NCI-H774 (cell line): ENCODE data around the gene CES2.
"Not testable (repeated sequence)": the region's sequence is repeated elsewhere in the genome, so short reads cannot be mapped to it uniquely, and the experiment has no call there.

Experiments
- DNase-seq: peaks from one replicate; lab custom pipeline; 2025; lab: John Stamatoyannopoulos, UW

The CES2 gene

DNA sequence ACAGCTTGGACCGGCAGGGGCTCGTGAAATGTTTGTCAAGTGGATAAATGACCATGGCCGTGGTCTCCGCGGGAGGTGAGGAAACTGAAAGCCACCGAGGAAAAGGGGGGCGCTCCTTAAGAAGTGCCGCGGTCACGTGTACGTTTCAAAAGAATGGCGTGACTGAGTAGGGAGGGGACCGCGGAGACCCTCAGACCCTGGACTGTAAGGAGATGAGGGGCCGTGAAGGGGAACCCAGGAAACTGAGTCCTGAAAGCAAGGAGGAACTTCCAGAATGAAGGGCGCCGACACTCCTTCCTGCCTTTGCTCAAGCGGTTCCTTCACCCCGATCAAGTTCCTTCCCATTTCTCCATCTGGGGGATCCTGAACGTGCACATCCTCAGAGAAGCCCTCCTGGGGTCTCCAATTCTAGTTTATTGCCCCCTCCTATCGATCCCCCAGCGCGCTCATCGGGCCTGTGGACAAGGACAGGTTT, 440 bp upstream of the CES2 start:
- not testable (repeated sequence) for DNase-seq

DNA sequence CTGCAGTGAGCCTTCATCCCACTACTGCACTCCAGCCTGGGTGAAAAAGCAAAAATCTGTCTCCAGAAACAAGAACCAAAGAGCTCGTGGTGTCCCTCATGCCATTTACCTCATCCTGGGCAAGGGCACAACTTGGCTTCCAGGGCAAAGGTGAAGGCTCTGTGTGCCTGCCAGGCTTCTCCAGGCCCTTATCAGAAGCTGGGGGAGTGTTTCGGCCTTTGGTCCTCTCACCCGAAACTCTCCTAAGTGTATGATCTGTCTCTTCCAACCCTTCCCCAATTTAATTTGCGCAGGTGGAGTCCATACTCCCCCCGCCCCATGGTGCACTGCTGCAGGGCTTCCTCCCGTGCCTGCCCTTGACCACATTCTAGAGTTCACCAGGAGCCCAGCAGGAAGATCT, 1.1 kb downstream of the CES2 start:
- no peak for DNase-seq

DNA sequence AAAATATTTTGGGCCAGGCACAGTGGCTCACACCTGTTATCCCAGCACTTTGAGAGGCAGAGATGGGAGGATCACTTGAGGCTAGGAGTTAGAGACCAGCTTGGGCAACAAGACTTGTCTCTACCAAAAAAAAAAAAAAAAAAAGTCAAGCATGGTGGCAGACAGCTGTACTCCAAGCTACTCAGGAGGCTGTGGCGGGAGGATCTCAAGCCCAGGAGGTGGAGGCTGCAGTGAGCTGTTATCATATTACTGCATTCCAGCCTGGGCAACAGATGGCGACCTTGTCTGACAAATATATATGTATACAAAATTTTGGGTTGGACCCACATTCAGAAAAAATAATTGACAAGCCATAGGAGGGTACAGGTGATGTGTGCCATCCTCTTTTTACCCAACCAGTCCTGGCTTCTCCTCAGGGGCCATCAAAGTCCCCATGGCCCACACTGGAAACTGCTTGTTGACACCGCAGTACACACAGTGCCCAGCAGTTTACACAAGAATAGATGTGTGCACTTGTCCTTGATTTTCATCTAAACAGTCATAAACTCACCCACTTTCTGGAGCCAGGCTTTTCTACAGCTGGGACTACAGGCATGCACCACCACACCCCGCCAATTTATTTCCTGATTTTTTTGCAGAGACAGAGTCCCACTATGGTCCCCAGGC, 1.7 kb downstream of the CES2 start:
- no peak for DNase-seq

DNA sequence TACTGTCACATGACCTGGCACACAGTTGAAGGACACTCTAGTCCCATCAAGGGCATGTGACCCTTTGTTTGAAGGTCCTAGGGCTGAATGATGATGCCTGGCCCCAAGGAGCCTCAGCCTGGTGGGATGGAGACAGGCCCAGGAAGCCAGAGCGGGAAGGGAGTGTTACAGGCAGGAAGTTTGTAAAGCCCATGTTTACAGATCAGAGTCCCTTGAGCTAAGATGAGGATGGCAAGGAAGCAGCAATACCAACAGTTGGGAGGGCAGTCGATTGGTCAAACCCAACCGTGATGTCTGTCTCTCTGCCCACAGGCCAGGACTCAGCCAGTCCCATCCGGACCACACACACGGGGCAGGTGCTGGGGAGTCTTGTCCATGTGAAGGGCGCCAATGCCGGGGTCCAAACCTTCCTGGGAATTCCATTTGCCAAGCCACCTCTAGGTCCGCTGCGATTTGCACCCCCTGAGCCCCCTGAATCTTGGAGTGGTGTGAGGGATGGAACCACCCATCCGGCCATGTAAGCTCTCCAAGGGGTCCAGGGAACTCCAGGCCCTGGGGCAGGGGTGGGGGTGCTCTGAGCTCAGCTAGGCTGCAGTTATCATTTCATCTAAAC, 2.5 kb downstream of the CES2 start:
- no peak for DNase-seq

DNA sequence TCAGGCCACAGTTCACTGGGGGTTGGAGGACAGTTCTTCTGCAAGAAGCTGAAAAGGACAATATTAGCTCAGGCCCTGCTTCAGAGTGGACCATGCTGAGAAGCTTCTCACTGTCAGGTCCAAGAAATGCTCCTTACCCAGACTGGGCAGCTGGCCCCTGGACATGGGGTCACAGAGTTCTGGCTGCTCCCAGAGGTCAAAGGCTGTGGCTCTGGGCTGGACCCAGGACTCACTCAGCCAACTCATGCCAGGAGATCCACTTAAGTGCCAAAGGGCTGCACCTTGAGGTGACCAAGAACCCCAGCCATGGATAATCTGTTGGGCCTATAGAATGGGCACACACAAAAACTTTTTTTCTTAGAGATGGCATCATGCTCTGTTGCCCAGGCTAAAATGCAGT, 4.0 kb downstream of the CES2 start:
- DNase-seq = no peak

DNA sequence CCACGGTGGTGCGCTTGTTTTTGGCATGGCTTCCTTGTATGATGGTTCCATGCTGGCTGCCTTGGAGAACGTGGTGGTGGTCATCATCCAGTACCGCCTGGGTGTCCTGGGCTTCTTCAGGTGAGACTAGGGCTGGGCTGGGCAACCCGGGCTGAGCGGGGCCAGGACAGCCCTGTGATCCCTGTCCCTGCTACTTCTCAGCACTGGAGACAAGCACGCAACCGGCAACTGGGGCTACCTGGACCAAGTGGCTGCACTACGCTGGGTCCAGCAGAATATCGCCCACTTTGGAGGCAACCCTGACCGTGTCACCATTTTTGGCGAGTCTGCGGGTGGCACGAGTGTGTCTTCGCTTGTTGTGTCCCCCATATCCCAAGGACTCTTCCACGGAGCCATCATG, 4.9 kb downstream of the CES2 start:
- DNase-seq = no peak

DNA sequence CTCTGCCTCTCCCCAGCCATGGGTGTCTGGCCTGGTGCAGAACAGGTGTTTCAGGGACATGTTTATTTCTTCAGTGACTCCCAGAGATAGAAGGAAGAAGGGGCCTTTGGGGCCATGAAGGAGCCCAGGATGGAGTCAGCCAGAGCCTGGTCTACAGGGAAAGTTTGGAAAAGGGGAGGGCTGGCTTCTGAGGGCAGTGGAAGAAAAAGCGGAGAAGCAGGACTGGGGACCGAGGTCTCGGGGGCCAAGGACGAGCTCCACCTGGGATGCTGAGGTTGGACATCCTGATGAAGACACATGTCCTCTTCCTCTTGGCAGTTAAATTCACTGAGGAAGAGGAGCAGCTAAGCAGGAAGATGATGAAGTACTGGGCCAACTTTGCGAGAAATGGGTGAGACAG, 7.7 kb downstream of the CES2 start:
- DNase-seq = no peak

DNA sequence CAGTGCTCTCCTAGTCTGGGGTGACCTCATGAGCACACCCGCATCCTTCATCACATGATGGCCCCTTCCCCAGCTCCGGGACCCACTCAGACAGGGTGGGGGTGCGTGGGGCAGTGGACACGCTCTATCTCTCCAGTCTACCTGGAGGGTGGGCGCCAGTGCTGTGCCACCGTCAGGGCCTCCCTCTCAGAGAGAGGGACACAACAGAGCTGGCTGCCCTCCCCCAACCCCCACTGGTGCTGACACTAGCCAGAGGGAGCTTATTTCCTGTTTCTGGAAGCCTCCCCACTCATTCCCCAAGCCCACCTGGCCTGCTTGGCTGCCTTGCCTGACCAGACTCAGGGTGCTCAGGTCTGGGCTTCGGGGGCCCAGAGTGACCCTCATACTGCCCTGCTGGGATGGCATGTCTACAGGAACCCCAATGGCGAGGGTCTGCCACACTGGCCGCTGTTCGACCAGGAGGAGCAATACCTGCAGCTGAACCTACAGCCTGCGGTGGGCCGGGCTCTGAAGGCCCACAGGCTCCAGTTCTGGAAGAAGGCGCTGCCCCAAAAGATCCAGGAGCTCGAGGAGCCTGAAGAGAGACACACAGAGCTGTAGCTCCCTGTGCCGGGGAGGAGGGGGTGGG, 8.2 kb downstream of the CES2 start:
- DNase-seq = no peak

DNA sequence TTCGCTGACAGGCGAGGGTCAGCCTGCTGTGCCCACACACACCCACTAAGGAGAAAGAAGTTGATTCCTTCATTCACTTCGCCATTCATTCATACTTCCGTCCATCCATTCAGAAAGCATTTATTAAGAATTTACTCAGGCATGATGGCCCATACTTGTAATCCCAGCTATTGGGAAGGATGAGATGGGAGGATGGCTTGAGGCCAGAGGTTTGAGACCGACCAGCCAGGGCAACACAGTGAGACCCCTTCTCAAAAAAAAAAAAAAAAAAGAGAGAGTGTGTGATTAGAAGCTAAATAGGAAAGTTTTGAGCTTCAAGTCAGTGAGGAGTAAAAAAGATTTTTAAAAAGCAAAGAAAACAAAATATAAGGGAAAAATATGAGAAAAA, 8.7 kb downstream of the CES2 start:
- DNase-seq = no peak

DNA sequence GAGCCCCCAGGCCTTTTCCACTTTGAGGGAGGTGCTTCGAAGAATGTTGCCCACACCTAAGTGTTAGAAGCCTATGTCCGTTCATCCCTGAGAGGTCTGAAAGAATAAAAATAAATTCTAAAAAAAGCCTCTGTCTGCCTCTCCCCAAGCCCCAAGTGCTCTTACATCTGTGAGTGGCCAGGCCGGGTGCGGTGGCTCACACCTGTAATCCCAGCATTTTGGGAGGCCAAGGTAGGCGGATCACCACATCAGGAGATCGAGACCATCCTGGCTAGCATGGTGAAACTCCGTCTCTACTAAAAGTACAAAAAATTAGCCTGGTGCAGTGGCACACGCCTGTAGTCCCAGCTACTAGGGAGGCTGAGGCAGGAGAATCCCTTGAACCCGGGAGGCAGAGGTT, 9.7 kb downstream of the CES2 start:
- DNase-seq = not testable (repeated sequence)

DNA sequence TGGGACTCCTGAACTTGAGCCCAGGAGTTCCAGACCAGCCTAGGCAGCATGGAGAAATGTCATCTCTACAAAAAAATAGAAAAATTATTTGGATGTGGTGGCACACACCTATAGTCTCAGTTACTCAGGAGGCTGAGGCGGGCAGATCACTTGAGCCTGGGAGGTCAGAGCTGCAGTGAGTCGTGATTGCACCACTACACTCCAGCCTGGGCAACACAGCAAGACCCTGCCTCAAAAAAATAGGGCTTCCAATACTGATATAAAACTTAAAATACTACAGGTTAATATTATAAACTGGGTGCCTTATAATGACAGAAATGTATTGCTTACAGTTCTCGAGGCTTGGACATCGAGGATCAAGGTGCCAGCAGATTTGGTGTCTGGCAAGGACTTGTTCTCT, 10.6 kb downstream of the CES2 start:
- DNase-seq = no peak

DNA sequence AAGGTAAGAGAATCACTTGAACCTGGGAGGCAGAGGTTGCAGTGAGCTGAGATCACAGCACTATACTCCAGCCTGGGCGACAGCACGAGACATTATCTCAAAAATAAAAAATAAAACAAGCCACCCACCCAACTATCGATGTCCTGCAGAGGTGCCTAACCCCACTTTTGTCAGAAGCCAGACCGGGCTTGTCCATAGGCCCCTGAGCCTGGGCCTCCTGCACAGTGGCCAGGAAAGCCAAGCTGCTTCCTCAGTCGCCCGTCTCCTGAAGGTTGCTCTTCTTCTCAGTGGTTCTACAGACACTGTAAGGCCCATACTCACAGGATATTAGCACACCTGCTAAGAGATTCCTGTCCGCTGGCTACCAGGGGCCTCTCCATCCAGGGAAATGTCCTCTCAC, 11.2 kb downstream of the CES2 start:
- no peak for DNase-seq

DNA sequence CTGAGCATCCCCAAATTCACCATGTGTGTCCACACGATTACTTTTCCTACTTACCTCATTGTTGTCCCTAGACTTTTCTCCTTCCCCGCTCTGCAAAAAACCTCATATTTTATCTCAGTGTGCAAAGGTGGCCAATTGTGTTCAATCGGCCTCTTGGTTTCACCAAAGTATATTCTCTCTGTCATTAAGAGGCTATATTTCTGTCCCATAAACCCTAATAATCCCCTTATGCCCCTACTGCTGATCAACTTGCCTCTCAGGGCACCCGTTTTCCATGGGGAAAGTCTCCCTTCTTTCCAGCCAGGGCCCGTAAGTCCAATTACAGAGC, 11.6 kb downstream of the CES2 start:
- DNase-seq = no peak

DNA sequence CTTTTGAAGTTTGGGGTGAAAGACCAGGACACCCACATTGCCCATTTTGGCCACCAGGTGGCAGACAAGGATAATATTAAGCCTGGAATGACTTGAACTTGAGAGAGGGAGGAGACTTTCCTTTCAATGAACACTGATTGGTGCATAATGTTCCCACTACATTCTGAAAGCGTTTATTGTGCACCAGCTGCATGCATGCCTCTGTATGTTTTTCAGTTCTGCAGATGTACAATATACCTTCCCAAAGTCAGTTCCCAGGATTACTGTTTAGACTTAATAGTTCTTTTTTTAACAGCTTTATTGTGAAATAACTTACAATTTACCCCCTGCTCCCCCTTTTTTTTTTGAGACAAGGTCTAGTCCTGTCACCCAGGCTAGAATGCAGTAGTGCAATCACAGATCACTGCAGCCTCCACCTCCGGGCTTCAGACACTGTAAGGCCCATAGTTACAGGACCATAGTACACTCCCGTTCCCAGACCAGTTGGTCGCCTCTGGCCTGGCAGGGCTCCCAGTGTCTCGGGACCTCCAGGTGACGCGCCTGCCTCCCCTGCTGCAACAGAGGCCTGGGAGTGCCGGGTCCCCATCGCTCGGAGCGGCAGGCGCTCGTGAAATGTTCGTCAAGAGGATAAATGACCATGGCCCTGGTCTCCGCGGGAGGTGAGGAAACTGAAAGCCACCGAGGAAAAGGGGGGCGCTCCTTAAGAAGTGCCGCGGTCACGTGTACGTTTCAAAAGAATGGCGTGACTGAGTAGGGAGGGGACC, 12.2 kb downstream of the CES2 start:
- peak; percentile 17 for DNase-seq

DNA sequence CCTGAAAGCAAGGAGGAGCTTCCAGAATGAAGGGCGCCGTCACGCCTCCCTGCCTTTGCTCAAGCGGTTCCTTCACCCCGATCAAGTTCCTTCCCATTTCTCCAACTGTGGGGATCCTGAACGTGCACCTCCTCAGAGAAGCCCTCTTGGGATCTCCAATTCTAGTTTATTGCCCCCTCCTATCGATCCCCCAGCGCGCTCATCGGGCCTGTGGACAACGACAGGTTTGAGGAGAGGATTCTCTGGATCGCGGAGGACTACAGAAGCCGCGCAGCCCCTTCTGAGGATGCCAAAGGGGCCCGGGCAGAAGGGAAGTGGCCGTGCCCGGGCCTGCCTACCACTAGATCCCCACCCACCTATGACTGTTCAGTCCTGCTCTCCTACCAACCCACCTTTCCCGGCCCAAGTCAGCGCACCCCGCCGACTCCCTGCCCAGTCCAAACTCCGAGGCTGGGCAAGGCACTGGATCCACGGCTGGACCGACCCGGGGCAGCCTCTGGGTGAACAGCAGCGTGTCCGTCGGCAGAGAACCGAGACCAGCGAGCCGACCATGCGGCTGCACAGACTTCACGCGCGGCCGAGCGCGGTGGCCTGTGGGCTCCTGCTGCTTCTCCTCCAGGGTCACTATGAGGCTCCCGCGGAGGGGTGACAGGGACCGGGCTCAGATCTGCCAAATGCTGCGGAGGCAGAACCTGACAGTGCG, 13.0 kb downstream of the CES2 start:
- DNase-seq = no peak

DNA sequence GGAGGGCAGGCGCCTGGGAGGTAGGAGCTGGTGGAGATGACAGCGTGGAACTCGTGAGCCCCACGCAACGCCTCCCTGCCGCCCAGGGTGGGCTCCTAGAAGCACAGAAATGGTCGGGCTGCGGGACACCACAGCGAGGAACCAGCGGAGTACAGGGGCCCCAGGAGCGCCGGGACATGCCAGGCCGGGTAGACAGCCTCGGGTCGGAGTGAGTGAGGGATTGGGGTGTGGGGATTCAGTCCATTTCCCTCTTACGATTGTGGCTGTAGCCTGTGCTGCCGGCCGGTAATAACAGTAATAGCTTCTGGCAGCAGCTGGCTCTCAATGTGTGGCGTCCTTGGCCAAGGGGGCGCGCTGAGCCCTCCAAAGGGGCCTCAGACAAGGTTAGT, 13.5 kb downstream of the CES2 start:
- no peak for DNase-seq

DNA sequence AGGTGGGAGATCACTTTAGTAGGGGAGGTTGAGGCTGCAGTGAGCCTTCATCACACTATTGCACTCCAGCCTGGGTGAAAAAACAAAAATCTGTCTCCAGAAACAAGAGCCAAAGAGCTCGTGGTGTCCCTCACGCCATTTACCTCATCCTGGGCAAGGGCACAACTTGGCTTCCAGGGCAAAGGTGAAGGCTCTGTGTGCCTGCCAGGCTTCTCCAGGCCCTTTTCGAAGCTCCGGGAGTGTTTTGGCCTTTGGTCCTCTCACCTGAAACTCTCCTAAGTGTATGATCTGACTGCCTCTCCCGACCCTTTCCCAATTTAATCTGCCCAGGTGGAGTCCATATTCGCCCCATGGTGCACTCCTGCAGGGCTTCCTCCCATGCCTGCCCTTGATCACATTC, 14.2 kb downstream of the CES2 start:
- no peak for DNase-seq

DNA sequence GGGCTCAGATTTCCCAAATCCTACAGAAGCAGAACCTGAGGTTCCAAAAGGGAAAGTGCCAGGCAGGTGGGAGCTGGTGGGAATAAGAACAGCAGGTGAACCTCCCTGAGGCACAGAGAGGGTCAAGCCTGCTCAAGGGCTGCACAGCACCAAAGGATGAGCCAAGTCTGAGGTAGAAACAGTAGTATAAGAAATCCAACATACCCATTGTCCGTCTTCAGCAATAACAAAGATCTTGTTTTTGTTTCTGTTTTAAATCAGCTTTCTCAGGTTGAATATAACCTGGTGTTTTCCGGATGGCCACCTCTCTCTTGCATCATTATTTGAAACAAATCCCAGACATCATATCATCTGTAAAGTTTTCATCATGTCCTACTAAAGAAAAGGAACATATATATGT, 15.1 kb downstream of the CES2 start:
- DNase-seq = no peak

DNA sequence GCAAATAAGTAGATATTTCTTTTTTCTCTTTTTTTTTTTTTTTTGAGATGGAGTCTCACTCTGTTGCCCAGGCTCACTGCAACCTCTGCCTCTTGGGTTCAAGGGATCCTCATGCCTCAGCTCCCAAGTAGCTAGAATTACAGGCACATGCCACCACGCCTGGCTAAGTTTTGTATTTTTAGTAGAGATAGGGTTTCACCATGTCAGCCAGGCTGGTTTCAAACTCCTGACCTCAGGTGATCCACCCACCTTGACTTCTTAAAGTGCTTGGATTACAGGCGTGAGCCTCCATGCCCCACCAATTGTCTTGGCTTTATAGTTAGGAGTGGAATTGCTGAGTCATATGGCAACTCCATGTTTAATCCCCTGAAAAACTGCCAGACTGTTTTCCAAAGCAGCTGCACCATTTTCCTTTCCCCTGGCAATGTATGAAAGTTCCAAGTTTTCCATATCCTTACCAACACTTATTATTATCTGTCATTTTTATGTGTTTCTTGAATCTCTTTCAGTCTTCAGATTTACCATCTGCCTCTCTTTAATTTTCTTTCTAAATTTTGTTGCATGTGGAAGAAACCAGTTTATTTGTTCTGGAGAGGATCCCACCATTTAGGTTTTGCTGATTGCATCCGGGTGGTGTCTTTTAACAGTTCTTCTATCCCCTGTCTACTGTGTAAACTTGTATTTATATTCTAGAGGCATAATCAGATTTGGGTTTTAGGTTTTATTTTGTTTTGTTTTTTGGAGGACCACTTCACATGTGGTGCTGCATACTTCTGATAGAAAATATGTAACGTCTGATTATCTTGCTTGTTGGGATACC, 15.9 kb downstream of the CES2 start:
- DNase-seq = no peak

DNA sequence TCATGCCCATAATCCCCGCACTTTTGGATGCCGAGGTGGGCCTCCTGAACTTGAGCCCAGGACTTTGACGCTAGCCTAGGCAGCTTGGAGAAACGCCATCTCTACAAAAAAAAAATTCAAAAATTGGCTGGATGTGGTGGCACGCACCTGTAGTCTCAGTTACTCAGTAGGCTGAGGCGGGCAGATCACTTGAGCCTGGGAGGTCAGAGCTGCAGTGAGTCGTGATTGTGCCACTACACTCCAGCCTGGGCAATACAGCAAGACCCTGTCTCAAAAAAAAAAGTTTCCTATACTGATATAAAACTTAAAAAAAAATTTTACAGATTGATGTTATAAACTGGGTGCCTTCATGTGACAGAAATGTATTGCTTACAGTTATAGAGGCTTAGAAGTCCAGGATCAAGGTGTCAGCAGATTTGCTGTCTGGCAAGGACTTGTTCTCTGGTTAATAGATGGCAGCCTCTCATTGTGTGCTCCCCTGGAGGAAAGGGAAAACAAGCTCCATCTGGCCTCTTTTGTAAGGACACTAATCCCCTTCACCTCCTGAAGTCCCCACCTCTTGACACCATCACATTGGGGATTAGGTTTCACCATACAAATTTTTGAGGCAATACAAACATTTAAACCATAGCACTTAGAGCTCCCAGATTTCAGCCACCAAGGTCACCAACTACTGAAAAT, 17.3 kb downstream of the CES2 start:
- DNase-seq = no peak
